ENCODE measurements around the gene SMG7. TPM values are rescaled to one million over a fixed set of nuclear protein-coding genes. Genes with fewer than 3 reads are reported as not detected.

Gene SMG7
- total RNA-seq, 4 donors from 2014 or later: 27.7 to 34.7 (median 32.7) TPM

DNA sequence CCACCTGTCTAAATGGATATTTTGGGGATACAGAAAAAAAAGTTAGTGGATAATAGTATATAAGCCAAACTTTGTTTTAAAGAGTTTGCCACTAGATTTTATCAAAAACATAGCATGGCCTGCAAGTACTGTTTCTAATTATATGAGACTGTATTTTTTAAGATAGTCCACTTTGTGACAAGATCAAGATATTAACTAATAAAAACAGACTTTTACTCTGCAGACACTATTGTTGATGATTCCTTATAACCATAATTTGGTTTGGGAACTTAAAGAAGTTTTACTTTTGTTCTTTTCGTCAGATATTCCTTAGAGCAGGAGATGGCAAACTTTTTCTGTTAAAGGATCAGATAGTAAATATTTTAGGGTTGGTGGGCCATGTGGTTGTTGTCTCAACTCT is 36.4 kb downstream of the SMG7 start:
- Histone ChIP-seq H3K9me3 (no peaks in the 10 kb centered on the region), H3K4me3 (no peak overlapping the region), H3K27me3 (no peaks in the 10 kb centered on the region), H3K36me3 (no peaks in the 10 kb centered on the region), H3K4me1 (peaks cover 0 to 17% (median under 1%) of the 10 kb centered on the region in 4 donors), H3K27ac (replicated peaks in 1 of 4) (no peak overlapping the region)
- 82% methylated on average over 1 of the region's 1 CpG for WGBS
- DNase-seq (ENCODE audit: extremely low spot score): no peak
- TF ChIP-seq POLR2AphosphoS5 (IDR thresholded peaks at IDR 0.05): no peak
- TF ChIP-seq, protein P1, sequence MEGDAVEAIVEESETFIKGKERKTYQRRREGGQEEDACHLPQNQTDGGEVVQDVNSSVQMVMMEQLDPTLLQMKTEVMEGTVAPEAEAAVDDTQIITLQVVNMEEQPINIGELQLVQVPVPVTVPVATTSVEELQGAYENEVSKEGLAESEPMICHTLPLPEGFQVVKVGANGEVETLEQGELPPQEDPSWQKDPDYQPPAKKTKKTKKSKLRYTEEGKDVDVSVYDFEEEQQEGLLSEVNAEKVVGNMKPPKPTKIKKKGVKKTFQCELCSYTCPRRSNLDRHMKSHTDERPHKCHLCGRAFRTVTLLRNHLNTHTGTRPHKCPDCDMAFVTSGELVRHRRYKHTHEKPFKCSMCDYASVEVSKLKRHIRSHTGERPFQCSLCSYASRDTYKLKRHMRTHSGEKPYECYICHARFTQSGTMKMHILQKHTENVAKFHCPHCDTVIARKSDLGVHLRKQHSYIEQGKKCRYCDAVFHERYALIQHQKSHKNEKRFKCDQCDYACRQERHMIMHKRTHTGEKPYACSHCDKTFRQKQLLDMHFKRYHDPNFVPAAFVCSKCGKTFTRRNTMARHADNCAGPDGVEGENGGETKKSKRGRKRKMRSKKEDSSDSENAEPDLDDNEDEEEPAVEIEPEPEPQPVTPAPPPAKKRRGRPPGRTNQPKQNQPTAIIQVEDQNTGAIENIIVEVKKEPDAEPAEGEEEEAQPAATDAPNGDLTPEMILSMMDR (IDR thresholded peaks at IDR 0.05): no peak
- no peak for TF ChIP-seq EP300 (IDR thresholded peaks at IDR 0.05)
- intact Hi-C loops (cut with DNase I): no loop called here

DNA sequence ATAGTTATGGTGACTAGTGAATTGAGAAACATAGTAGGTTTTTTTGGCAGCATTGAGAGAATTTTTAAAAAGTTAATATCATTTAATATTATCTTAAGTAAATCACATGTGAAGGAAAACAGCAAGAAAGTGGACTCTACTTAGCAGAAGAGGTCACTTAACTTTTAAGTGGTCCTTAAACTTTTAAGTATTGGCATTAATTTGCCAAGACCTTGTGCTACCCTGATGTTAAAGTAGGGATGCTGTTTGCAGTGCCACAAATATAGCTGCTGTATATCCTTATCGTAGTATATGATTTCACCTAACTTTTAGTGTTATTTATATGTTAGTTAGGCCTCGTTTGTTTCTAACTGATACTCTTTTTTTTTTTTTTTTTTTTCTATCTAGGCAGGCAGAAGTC is 40.2 kb downstream of the SMG7 start:
- intact Hi-C loops (cut with DNase I): no loop called here

DNA sequence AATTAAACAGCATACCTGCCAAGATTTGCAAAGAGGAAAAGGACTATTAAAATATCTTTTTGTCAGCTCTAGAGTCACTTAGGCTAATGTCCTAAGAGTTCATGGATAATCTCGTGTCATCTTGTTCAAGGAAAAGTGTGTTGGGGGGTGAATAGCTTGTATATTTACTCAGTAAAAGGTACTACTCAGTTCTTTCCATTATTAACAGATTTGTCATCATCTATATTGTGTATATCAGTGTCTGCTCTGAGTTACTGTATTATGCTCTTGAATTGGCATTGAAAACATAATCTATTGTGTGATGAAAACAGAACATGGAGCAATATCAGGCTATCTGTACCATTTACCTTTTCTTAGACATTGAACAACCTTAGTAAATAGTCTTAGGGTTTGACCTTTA is 41.9 kb downstream of the SMG7 start:
- no peaks in the 10 kb centered on the region for H3K9me3 ChIP-seq
- WGBS: 92% methylated on average over 1 of the region's 1 CpG
- H3K4me3 ChIP-seq: no peak overlapping the region
- H3K27me3 ChIP-seq: no peaks in the 10 kb centered on the region
- intact Hi-C loops (cut with DNase I): no loop called here
- TF ChIP-seq, protein P1 (IDR thresholded peaks at IDR 0.05): no peak
- TF ChIP-seq POLR2AphosphoS5 (IDR thresholded peaks at IDR 0.05) (no peak), POLR2A (IDR thresholded peaks at IDR 0.05; ENCODE audit: low read depth) (no peak), EP300 (IDR thresholded peaks at IDR 0.05) (no peak)
- no peak for DNase-seq (ENCODE audit: extremely low spot score)
- peaks cover 8 to 23% (median 16%) of the 10 kb centered on the region in 4 donors for H3K4me1 ChIP-seq
- peaks cover 7 to 28% (median 20%) of the 10 kb centered on the region in 4 donors for H3K36me3 ChIP-seq
- H3K27ac ChIP-seq (replicated peaks in 1 of 4): no peak overlapping the region

More for the DNA sequence above, 40.2 kb downstream of the SMG7 start:
- 95% methylated on average over 2 of the region's 2 CpGs for WGBS
- Histone ChIP-seq H3K9me3 (no peaks in the 10 kb centered on the region), H3K36me3 (peaks cover under 1 to 14% (median 6%) of the 10 kb centered on the region in 4 donors), H3K4me1 (peaks cover 8 to 30% (median 16%) of the 10 kb centered on the region in 4 donors), H3K27me3 (no peaks in the 10 kb centered on the region), H3K4me3 (no peak overlapping the region), H3K27ac (replicated peaks in 1 of 4) (no peak overlapping the region)
- TF ChIP-seq POLR2A (IDR thresholded peaks at IDR 0.05; ENCODE audit: low read depth) (no peak), EP300 (IDR thresholded peaks at IDR 0.05) (no peak), POLR2AphosphoS5 (IDR thresholded peaks at IDR 0.05) (no peak)
- TF ChIP-seq, protein P1 (IDR thresholded peaks at IDR 0.05): no peak
- DNase-seq (ENCODE audit: extremely low spot score): no peak

DNA sequence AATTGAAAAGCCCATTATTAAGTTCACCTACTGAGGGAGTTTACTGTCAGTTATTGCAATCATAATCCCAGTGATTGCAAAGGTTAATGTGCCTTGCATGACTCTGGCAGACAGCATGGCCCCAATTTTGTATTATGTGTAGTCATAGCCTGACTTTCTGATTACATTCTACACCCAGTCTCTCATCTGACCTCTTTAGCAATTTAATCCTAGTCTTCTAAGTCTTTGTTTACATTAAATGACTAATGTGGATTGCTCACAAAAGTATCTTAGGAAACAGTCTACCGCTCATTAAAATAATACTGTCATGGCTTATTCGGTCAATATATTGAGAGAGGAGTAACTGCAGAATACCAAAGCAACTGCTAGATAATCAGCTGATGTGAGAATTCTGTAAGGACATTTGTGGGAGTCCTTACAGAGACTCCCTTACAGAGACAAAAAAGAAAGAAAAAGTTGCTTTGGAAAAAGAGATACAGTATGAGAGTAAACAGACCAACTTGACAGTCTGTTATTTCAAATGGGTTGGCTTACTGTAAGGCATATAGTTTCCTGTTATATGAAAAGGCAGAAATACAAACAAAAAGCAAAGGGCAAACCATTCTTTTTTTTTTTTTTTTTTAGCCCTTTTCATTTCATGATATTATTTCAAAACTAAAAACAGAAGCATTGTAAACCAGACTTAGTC is 42.8 kb downstream of the SMG7 start:
- H3K4me1 ChIP-seq: peaks cover 8 to 22% (median 16%) of the 10 kb centered on the region in 4 donors
- no peak for TF ChIP-seq EP300 (IDR thresholded peaks at IDR 0.05)
- no peaks in the 10 kb centered on the region for H3K9me3 ChIP-seq
- no peak overlapping the region for H3K4me3 ChIP-seq
- H3K36me3 ChIP-seq: peaks cover 7 to 29% (median 20%) of the 10 kb centered on the region in 4 donors
- intact Hi-C loops (cut with DNase I): no loop called here
- no peaks in the 10 kb centered on the region for H3K27me3 ChIP-seq
- no peak for DNase-seq (ENCODE audit: extremely low spot score)
- no peak overlapping the region for H3K27ac ChIP-seq (replicated peaks in 1 of 4)
- 32% methylated on average over 2 of the region's 2 CpGs for WGBS

DNA sequence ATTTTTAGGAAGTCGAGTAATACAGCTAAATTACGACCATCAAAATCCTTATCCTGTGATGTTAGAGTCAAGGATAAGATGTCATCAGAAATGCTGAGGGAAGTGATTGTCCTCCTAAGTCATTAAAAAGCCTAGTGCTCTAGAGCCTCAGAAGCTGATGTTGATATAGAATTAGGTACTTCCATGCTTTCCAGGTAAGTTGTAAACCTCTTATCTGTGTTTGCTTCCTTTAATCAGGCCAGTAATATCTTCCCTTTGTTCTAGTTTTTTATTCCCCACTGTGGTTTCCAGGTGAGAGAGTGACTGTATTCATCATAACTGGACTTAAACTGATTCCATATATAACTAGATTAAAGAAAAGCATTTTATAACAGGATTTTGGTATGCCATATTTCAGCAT is 44.4 kb downstream of the SMG7 start:
- H3K36me3 ChIP-seq: peaks cover 15 to 38% (median 26%) of the 10 kb centered on the region in 4 donors
- no peak for DNase-seq (ENCODE audit: extremely low spot score)
- intact Hi-C loops (cut with DNase I): no loop called here
- peaks cover 8 to 19% (median 14%) of the 10 kb centered on the region in 4 donors for H3K4me1 ChIP-seq
- TF ChIP-seq, protein P1 (IDR thresholded peaks at IDR 0.05): no peak
- TF ChIP-seq POLR2AphosphoS5 (IDR thresholded peaks at IDR 0.05): no peak
- no peak for TF ChIP-seq POLR2A (IDR thresholded peaks at IDR 0.05; ENCODE audit: low read depth)
- no peak for TF ChIP-seq EP300 (IDR thresholded peaks at IDR 0.05)
- H3K9me3 ChIP-seq: no peaks in the 10 kb centered on the region
- no peak overlapping the region for H3K4me3 ChIP-seq
- no peaks in the 10 kb centered on the region for H3K27me3 ChIP-seq
- H3K27ac ChIP-seq (replicated peaks in 1 of 4): no peak overlapping the region
- WGBS: 95% methylated on average over 2 of the region's 2 CpGs

All from esophagus muscularis mucosa (tissue), 4 donors.